Measurements from ENCODE around the gene CCDC14.

CCDC14 gene

DNA sequence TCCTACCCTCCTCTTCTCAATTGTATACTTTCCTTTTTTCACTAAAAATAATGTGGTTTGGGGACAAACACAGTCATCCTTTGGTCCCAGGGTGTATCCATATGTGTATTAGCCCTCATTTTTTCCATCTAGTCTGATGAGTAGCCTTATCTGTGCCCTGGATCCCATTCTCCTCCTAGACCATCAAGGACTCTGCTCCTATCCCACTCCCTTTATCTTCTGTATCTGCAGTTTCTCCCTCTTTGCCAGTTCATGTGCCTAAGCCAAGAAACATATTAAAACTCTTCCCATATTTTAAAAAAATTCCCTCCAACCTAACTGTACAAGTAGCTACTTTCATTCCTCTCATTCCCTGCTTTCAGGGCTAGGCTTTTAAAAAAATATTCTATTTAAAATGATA, 25.2 kb downstream of the CCDC14 start:
- no peak for DNase-seq (ENCODE audit: low read depth)
- no peak for TF ChIP-seq CTCF (IDR thresholded peaks at IDR 0.05; ENCODE audit: control insufficient read depth, insufficient read depth, low read depth, low read length, missing control alignments)
- H3K4me3 ChIP-seq (ENCODE audit: control insufficient read depth, low read depth, low read length): no peak overlapping the region

- no peak overlapping the region for H3K4me3 ChIP-seq (ENCODE audit: control insufficient read depth, low read depth, low read length)
- no peak for DNase-seq (ENCODE audit: low read depth)
- TF ChIP-seq CTCF (IDR thresholded peaks at IDR 0.05; ENCODE audit: control insufficient read depth, insufficient read depth, low read depth, low read length, missing control alignments): no peak
Measured at GRCh38 chr3:123934250-123934649, 26.8 kb downstream of the CCDC14 start.

DNA sequence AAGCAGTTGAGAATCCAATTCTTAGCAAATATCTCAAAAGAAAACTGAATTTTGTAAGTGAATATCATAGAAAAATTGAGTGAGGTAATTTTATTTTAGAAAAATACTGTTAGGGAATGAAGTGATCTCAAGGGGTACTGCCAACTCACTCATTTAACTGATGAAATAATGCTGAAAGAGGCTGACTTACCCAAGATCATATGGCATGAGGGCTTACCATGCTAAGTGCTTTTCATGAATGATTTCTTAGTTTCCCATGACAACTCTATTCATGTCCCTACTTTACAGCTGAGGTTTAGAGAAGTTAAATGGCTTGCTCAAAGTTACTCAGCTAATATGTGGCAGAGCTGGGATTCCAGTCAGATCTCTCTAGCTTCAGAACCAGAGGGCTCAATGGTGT, 30.6 kb downstream of the CCDC14 start:
- TF ChIP-seq CTCF (IDR thresholded peaks at IDR 0.05; ENCODE audit: control insufficient read depth, insufficient read depth, low read depth, low read length, missing control alignments): no peak
- no peak overlapping the region for H3K4me3 ChIP-seq (ENCODE audit: control insufficient read depth, low read depth, low read length)
- DNase-seq (ENCODE audit: low read depth): no peak

GRCh38 chr3:123929325-123929724, 31.7 kb downstream of the CCDC14 start:
- DNase-seq (ENCODE audit: low read depth): no peak
- H3K4me3 ChIP-seq (ENCODE audit: control insufficient read depth, low read depth, low read length): no peak overlapping the region
- no peak for TF ChIP-seq CTCF (IDR thresholded peaks at IDR 0.05; ENCODE audit: control insufficient read depth, insufficient read depth, low read depth, low read length, missing control alignments)

GRCh38 chr3:123926396-123926795, 34.6 kb downstream of the CCDC14 start:
- no peak for TF ChIP-seq CTCF (IDR thresholded peaks at IDR 0.05; ENCODE audit: control insufficient read depth, insufficient read depth, low read depth, low read length, missing control alignments)
- H3K4me3 ChIP-seq (ENCODE audit: control insufficient read depth, low read depth, low read length): no peak overlapping the region
- no peak for DNase-seq (ENCODE audit: low read depth)

DNA sequence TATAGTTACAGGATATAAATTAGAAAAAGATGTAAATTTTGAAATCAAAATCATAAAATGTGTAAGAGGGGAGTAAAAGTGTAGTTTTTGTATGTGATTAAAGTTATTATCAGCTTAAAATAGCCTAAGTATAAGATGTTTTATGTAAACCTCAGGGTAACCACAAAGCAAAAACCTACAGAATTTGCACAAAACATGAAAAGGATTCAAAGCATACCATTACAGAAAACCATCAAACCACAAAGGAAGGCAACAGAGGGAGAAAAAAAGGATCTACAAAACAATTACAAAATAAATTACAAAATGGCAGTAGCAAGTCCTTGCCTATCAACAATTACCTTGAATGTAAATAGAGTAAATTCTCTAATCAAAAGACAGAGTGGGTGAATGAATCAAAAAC, 40.2 kb downstream of the CCDC14 start:
- no peak for DNase-seq (ENCODE audit: low read depth)
- no peak overlapping the region for H3K4me3 ChIP-seq (ENCODE audit: control insufficient read depth, low read depth, low read length)
- TF ChIP-seq CTCF (IDR thresholded peaks at IDR 0.05; ENCODE audit: control insufficient read depth, insufficient read depth, low read depth, low read length, missing control alignments): no peak

GRCh38 chr3:123920383-123920782, 40.6 kb downstream of the CCDC14 start:
- no peak for DNase-seq (ENCODE audit: low read depth)
- no peak for TF ChIP-seq CTCF (IDR thresholded peaks at IDR 0.05; ENCODE audit: control insufficient read depth, insufficient read depth, low read depth, low read length, missing control alignments)
- no peak overlapping the region for H3K4me3 ChIP-seq (ENCODE audit: control insufficient read depth, low read depth, low read length)

Measured in AG09309 (cell line).